NCI-H82 (cell line): ENCODE results near the gene CALHM6.
A peak's percentile ranks its signal among the peaks of the same experiment; 100 is the strongest.

Experiments
- DNase-seq: peaks from one replicate; lab custom pipeline; 2025; lab: John Stamatoyannopoulos, UW

CALHM6 gene

DNA sequence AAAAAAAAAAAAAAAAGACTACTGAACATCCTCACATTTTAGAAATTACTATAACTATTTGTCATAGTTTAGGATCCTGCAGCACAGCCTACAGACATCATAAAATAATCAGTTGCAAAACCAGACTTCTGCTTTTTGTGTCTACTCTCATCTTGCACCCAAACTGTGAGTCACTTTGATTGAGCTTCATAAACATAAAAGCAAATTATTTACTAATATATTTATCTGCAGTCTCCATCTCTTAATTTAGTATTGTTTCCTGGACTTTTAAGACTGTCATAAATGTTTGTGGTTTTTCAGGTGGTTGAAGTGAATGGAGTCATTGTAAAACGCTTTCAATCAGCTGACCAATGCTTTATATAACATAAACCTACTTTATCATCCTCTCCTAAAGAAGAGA lies 14.8 kb upstream of the CALHM6 start:
- no peak for DNase-seq

DNA sequence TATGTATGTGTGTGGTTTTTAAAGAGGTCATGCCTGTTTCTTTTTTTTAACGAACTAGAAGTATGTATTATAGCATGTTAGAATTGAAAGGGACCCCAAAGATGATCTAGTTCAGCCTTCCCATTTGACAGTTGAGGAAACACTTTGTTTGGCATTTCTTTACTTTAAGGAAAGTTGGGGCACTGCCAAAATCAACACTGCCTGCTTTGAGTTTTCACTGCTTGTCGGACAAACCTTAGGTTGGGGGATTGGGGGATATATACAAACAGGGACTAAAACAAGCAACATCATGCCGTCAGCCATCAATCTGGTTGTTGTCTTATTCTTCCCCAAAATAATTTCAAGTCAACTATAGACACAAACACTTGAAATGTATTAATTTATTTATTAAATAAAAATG lies 14.1 kb upstream of the CALHM6 start:
- DNase-seq: no peak

- no peak for DNase-seq
These were observed 13.6 kb upstream of the CALHM6 start for GRCh38 chr6:116447496-116448011.

GRCh38 chr6:116449565-116449964 lies 11.6 kb upstream of the CALHM6 start:
- no peak for DNase-seq

GRCh38 chr6:116450185-116450710 lies 10.9 kb upstream of the CALHM6 start:
- DNase-seq: no peak

- DNase-seq: no peak
These were observed 10.1 kb upstream of the CALHM6 start for GRCh38 chr6:116450769-116451740.

- no peak for DNase-seq
These were observed 9.3 kb upstream of the CALHM6 start for GRCh38 chr6:116451916-116452315.

DNA sequence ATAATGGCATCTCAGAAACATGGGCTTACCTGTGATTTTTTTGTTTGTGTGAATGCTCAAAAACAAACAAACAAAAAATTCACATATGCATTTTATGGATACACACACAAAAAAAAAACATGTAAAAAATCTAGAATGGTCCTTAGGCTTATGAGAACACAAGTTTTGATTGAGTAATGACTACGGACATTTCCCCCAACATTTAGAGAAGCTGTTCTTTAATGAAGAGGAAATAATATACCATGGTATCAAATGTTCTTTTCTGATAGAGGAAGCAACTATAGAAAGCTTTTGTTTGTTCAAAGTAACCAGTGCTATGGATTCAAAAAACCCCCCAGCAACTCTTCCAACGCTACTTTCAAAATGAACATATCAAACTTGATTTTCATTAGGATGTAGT lies 8.6 kb upstream of the CALHM6 start:
- DNase-seq: no peak

DNA sequence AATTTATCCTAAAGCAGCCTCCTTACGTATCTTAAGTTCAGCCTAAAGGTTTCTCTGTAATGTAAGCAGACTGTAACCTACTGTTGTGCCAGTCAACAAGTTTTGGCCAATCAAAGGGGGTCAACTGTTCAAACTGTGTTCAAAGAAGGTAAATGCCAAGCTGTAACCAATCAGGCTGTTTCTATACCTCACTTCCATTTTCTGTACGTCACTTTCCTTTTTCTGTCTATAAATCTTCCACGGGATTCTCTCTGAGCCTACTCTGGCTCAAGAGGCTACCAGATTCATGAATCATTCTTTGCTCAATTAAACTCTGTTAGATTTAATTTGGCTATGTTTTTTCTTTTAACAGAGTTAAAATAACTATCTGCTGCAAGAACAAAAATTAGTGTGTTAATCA lies 5.1 kb upstream of the CALHM6 start:
- no peak for DNase-seq

GRCh38 chr6:116456927-116457326 lies 4.2 kb upstream of the CALHM6 start:
- DNase-seq: no peak

- DNase-seq: no peak
These were observed 2.9 kb upstream of the CALHM6 start for GRCh38 chr6:116458264-116458663.

- no peak for DNase-seq
These were observed 1.2 kb upstream of the CALHM6 start for GRCh38 chr6:116459927-116460326.

DNA sequence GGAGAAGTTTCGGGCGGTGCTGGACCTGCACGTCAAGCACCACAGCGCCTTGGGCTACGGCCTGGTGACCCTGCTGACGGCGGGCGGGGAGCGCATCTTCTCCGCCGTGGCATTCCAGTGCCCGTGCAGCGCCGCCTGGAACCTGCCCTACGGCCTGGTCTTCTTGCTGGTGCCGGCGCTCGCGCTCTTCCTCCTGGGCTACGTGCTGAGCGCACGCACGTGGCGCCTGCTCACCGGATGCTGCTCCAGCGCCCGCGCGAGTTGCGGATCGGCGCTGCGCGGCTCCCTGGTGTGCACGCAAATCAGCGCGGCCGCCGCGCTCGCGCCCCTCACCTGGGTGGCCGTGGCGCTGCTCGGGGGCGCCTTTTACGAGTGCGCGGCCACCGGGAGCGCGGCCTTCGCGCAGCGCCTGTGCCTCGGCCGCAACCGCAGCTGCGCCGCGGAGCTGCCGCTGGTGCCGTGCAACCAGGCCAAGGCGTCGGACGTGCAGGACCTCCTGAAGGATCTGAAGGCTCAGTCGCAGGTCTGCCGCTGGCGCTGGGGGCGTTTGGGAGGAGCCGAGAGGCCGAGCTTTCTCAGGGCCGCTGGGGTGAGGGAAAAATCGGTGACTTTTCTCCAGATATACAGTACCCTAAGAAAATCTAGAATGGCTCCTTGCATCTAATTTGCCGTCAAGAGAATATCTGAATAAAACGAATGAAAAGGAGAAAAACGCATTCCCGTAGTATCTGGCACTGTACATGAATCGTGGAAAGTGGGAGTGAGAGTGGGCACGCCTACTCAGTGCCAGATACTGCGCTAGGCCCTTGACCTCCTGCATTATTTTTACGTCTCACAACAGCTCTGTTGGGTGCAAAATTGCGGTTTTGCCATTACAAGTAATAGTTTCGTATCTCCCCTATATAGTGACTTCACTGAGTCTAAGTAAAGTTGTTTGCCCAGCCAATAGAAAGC lies 1.0 kb downstream of the CALHM6 start:
- DNase-seq: peak; percentile 67

GRCh38 chr6:116463301-116463700 lies 2.1 kb downstream of the CALHM6 start:
- DNase-seq: no peak

DNA sequence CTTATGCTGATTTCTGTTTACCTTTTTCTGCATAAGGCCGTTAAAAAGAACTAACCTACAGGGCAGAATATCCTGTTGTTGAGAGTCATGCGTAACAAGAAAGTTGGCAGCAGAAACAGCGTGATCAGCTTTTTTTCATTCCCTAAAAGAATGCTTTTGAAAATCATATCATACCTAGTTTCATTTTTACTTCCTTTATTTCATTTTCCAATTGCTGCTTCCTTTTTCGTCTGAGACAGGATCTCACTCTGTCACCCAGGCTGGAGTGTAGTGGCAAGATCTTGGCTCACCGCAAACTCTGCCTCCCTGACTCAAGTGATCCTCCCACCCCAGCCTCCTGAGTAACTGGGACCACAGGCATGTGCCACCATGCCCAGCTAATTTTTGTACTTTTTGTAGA lies 4.1 kb downstream of the CALHM6 start:
- DNase-seq: no peak

DNA sequence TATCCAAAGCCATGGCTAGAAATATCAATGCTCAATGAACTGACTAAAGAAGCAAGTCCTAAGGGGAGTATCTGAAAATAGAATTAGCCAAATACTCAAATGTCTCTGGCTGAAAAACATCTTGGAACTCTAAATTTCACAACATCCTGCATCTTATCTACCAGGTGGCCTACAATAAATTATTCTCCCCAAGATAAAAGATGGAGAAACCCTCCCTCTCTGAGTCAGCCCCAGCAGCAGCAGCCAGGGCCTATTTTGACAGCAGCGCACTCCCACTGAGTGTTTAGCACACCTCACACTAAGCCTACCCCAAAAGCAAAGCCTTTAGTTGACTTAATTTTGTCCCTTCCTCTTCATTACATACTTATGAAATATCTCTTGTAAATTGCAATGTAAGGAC lies 5.9 kb downstream of the CALHM6 start:
- no peak for DNase-seq

- DNase-seq: no peak
These were observed 6.3 kb downstream of the CALHM6 start for GRCh38 chr6:116467514-116467913.

- DNase-seq: no peak
These were observed 7.1 kb downstream of the CALHM6 start for GRCh38 chr6:116468293-116468692.

GRCh38 chr6:116471531-116471930 lies 10.4 kb downstream of the CALHM6 start:
- DNase-seq: no peak

- DNase-seq: no peak
These were observed 11.5 kb downstream of the CALHM6 start for GRCh38 chr6:116472706-116473105.

- peak; percentile 19 for DNase-seq
These were observed 14.0 kb downstream of the CALHM6 start for GRCh38 chr6:116475141-116475540.

DNA sequence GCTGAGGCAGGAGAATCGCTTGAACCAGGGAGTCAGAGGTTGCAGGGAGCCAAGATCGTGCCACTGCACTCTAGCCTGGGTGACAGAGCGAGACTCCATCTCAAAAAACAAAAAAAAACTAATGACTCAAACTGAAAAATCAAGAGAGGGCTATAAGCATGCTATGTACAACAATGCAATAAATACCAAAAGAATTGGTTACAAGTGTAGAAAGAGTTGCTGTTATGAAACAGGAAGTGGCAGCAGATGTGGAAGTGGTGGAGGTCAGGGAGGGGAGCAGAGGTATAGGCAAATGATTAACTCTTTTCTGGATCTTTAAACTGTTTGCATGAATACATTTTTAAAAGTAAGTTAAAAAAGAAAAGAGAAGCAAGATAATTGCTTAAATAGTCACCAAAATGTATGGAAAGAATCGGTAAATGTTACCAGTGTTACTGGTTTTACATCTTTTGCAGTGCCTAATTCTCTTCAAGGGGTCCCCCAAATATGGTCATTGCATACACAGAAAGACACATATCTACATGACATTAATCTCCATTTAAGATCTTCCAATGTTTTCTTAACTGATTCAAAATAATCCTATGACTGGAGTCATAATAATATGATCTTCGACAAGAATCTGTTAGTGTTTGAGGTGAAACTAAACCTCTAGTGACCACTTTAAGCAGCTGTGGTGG lies 15.0 kb downstream of the CALHM6 start:
- no peak for DNase-seq
